Uterus (tissue), 4 donors: ENCODE measurements around the gene FHDC1. TPM values are rescaled to one million over a fixed set of nuclear protein-coding genes. Genes with fewer than 3 reads are reported as not detected.

Experiments
- DNase-seq, 2 donors: peaks; one replicate each; pipeline ENCODE4 v3.0.0-alpha.2; 2019 to 2020
- H3K27ac ChIP-seq, 2 donors: fragments of 200-600 bp; sonication (generic); 1 replicate in 1 of 2; 2 replicates in 1 of 2; pipeline ENCODE4 v1.5.1; 2016 to 2018
- H3K27me3 ChIP-seq, 2 donors: fragments of 200-600 bp; sonication (generic); one replicate each; pipeline ENCODE4 v1.5.1; 2018 to 2019; ENCODE audit warnings: control low read depth in 1 of 2
- H3K36me3 ChIP-seq, 2 donors: fragments of 200-600 bp; sonication (generic); one replicate each; pipeline ENCODE4 v1.5.1; 2019; ENCODE audit warnings: control low read depth in 1 of 2
- H3K4me1 ChIP-seq, 2 donors: fragments of 200-600 bp; sonication (generic); one replicate each; pipeline ENCODE4 v1.5.1; 2018 to 2019; ENCODE audit warnings: control low read depth in 1 of 2
- H3K4me3 ChIP-seq, 2 donors: fragments of 200-600 bp; sonication (generic); 1 replicate in 1 of 2; 2 replicates in 1 of 2; pipeline ENCODE4 v1.5.1; 2018 to 2019; ENCODE audit warnings: mild to moderate bottlenecking in 1 of 2
- H3K9me3 ChIP-seq, 2 donors: fragments of 200-600 bp; sonication (generic); one replicate each; pipeline ENCODE4 v1.5.1; 2019; ENCODE audit warnings: control low read depth in 1 of 2
- POLR2A ChIP-seq, 2 donors: fragments of 450-650 bp; IDR thresholded peaks; one replicate each; pipeline ENCODE4 v1.6.1; 2016; ENCODE audit warnings: antibody characterized with exemption in 2 of 2, mild to moderate bottlenecking in 1 of 2, moderate library complexity in 1 of 2
- intact Hi-C: fragments of 100-400 bp; cut with DNase I; formaldehyde crosslinking; loops from one replicate; pipeline ENCODE4 v1.15.1; 2023; ENCODE audit warnings: low total_unique reads
- total RNA-seq, 4 donors: library from RNA; depleted of rRNA in 3 of 4; stranded (reverse); fragments of >200 nt in 3 of 4; gene quantifications; one replicate each; pipeline versions ENCODE4 v1.1.0 to v1.2.4, GENCODE V29; 2014 to 2023
- TF ChIP-seq, protein P1 (sequence below), 4 experiments: fragments of 200-600 bp in 2 of 4; fragments of 450-650 bp in 2 of 4; sonication (generic) in 2 of 4; IDR thresholded peaks; one replicate each; pipeline ENCODE4 v1.5.1; 2016 to 2019; ENCODE audit warnings: antibody characterized with exemption in 4 of 4, mild to moderate bottlenecking in 2 of 4, moderate library complexity in 1 of 4
- donor health status: DM: yes; HTN: yes; CAD: no.

FHDC1 gene
- total RNA-seq, 4 donors from 2014 or later, result 0.88 to 10.0 (median 2.9) TPM

DNA sequence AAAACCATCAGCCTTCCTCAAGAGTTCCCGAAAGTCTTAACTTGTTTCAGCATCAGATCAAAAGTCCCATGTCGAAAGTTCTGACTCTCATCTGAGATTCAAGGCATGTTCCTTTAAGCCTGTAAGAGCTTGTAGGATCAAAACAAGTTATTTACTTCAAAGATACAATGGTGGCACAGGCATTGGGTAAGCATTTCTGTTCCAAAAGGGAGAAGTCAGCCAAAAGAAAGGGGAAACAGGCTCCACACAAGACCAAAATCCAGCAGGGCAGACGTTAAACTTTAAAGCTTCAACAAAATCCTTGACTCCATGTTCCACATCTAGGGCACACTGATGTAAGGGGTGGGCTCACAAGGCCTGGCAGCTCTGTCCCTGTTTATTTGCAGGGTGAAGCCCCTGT, 91.7 kb downstream of the FHDC1 start:
- TF ChIP-seq, protein P1, sequence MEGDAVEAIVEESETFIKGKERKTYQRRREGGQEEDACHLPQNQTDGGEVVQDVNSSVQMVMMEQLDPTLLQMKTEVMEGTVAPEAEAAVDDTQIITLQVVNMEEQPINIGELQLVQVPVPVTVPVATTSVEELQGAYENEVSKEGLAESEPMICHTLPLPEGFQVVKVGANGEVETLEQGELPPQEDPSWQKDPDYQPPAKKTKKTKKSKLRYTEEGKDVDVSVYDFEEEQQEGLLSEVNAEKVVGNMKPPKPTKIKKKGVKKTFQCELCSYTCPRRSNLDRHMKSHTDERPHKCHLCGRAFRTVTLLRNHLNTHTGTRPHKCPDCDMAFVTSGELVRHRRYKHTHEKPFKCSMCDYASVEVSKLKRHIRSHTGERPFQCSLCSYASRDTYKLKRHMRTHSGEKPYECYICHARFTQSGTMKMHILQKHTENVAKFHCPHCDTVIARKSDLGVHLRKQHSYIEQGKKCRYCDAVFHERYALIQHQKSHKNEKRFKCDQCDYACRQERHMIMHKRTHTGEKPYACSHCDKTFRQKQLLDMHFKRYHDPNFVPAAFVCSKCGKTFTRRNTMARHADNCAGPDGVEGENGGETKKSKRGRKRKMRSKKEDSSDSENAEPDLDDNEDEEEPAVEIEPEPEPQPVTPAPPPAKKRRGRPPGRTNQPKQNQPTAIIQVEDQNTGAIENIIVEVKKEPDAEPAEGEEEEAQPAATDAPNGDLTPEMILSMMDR (IDR thresholded peaks at IDR 0.05), result no peak
- TF ChIP-seq POLR2A (IDR thresholded peaks at IDR 0.05), result no peak
- DNase-seq, result no peak
- Histone ChIP-seq H3K4me1 (no peaks in the 10 kb centered on the region), H3K4me3 (no peak overlapping the region), H3K27ac (no peak overlapping the region), H3K36me3 (no peaks in the 10 kb centered on the region), H3K27me3 (no peaks in the 10 kb centered on the region), H3K9me3 (no peaks in the 10 kb centered on the region)
- intact Hi-C loops, result no loop called here

DNA sequence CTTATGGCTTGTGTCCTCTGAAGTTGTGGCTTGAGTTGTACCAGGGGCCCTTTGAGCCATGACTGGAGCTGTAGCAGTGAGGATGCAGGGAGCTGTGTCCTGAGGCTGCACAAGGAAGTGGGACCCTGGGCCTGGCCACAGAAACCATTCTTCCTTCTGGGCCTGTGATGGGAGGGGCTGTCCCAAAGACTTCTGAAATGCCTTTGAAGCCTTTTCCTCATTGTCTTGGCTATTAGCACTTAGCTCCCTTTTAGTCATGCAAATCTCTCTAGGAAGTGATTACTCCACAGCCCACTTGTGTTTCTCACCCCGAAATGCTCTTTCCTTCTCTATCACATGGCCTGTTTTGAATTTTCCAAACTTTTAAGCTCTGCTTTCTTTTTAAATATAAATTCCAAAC, 92.4 kb downstream of the FHDC1 start:
- Histone ChIP-seq H3K4me3 (no peak overlapping the region), H3K36me3 (no peaks in the 10 kb centered on the region), H3K4me1 (no peaks in the 10 kb centered on the region), H3K27me3 (no peaks in the 10 kb centered on the region), H3K27ac (no peak overlapping the region), H3K9me3 (no peaks in the 10 kb centered on the region)
- no peak for DNase-seq
- no peak for TF ChIP-seq POLR2A (IDR thresholded peaks at IDR 0.05)
- TF ChIP-seq, protein P1 (IDR thresholded peaks at IDR 0.05), result no peak
- intact Hi-C loops, result no loop called here

Other genes with a start within 250 kb of the FHDC1 start
- gene TIGD4, start 156.6 kb upstream of the FHDC1 start, total RNA-seq, result 1 to 10 TPM in 3 of 4 donors, not detected in 1; 1.5 to 3.9 (median 2.6) TPM
- 10 to 100 TPM; 19.5 to 75.6 (median 34.1) TPM for gene ARFIP1, start 156.4 kb upstream of the FHDC1 start, total RNA-seq